NCI-H2196 treated with DMSO at 0.1 percent for 48 hours (cell line): ENCODE results near the gene CREB3L2.

ENCODE experiments used
- DNase-seq: peaks from one replicate; lab custom pipeline; 2025; ENCODE audit not compliant: unreplicated experiment; lab: John Stamatoyannopoulos, UW

Gene CREB3L2

DNA sequence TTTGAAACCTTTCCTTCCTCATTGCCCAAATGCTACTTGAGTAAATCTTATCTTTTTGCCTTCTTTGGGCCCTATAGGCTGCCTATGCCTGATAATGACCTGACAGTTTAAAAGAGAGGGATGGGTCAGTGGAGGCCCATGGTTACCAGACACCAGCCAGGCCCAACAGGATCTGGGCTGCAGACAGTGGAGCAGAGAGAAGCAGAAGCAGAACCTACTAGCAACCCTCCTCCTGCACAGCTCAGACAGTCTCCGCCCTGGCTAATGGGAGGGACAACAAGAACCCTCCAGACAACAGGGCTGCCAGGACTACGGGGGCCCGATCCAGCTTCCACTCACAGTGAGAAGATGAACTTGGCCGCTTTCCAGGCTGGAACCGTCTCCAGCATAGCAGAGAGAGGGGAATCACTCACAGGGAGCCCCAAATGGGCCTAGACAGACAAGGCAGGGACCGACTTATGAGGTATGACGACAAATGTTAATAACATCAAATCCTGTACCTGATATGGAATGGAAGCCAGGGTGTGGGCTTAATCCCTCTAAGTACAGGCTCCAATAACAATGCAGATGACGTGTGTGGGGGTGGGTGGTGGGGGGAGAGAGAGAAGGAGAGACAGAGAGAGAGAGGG lies 123.4 kb downstream of the CREB3L2 start:
- DNase-seq = no peak

DNA sequence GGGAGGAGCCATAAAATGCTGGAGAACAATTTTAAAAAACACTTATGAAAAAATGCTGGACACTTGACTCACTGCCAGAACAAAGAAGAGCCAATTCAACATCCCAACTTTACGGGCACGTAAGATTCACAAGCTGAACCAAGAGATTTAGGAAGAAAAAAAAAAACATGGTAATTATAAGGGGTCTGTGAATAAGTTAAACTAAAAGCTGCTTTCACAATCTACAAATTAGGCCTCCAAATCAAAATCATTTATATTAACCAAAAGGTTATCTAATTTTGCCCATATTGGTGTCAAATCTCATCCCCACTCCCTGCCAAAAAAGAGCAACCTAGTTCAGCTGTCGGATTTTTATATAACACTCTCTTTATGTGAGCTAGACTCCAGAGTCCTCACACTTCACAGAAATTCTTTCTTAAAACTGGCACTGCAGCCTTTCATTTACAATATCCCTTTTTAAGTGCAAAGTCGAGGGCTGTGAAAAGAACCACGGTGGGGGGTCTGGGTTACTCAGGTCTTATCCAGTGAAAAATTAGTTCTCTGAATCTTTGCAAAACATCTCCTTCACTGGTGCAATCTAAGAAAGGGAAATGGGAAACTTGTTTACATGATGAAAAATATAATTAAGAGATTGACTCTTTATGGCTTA lies 124.7 kb downstream of the CREB3L2 start:
- no peak for DNase-seq

GRCh38 chr7:137875746-137876145 lies 126.1 kb downstream of the CREB3L2 start:
- no peak for DNase-seq

GRCh38 chr7:137873979-137874777 lies 127.7 kb downstream of the CREB3L2 start:
- DNase-seq = no peak

GRCh38 chr7:137873524-137873923 lies 128.4 kb downstream of the CREB3L2 start:
- DNase-seq = no peak

DNA sequence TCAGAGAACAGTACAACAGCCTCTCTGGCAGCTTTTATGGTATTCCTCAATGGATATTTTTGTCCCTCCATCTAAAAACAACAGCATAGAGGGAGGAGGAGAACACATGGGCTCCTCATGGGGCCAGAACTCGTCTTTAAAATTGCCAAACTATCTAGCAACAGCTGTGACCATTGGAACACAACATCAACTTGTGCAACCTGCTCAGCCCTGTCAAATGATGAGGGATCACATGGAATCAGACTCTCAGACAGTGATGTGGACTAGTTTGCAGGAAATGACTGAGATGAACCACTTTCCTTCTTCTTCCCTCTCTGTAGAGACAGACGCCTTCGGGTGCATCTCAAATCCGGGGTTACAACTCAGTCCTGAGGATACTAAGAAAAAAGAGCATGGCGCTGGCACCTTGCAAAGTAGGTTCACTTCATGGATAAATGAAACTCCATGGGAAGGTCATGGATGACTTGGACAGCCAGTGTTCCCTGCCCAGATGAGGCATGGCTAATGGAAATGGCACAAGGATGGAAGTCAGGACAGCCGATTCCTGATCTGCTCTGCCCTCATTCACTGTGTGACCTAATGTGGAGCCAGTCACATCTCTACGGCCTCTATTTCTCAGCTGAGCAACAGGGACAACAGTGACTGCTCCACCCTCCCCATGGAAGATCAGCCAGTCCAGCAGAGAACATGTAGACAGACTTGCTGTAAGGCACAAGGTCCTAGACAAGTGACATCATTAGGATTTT lies 130.5 kb downstream of the CREB3L2 start:
- no peak for DNase-seq

DNA sequence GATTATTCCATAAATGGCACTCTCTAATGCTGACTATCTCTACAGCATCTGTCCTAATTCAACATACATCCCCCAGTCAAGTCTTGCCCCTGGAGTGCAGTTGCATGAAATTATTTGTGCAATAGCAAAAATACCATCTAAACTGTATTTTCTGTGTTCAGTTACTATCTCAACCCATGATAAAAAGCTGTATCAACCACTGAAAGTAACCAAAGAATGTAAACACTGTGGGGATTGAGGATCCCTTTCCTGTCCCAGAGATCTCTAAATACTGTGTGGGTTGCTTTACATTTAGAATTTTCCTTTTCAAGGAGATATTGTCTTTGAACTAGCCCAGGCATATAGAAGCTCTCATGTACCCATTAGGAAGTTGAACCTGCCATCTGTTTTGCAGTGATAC lies 131.2 kb downstream of the CREB3L2 start:
- DNase-seq = no peak

DNA sequence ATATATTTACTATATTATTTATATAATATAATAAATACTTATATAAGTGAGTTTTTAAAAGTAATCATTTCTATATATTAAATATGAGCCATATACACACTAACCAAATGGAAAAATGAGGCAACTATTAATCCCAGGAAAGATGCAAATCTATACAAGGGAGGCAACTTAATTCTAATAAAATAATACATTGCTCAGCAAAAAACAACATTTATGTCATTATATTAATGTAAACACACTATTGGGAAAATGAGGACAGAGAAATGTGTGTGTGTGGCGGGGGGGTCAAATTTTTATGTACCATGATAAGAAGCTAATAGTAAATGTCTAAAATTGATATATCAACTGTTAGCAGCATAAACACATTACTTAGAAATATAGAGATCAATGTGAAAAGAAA lies 131.8 kb downstream of the CREB3L2 start:
- no peak for DNase-seq

DNA sequence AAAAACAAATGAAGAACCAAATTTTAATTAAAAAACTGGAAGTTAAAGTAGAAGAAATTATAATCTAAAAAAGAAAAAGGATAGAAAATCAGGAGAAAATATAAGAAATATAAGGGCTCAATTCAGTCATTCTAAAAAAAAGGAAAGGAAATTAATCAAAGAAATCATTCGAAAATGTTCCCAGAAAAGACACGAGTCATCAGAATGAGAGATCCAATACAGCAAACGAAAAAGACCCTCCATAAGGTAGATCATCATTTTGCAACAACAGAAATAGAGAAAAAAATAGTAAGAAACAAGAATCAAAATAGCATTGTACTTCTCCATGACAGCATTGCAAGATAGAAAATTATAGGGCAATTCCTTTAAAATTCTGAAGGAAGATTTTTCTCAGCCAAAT lies 132.6 kb downstream of the CREB3L2 start:
- no peak for DNase-seq

DNA sequence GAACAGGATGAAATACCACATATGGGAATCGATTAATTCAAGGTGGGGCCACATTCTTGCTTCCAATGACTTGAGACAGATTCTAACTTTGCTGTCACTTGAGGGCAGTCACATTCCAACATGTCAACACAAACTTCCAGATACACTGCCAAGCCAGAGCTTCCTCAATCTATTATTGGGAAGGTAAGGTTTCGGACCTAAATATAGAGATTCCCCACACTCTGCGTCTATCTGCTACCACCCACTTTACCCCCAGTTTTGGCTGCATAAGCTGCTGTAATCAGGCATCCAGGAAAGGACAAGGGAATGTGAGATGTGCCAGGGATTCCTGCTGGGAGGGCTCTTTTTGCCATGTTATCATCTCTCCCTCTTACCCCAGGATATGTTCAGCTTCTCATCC lies 134.6 kb downstream of the CREB3L2 start:
- DNase-seq = no peak

DNA sequence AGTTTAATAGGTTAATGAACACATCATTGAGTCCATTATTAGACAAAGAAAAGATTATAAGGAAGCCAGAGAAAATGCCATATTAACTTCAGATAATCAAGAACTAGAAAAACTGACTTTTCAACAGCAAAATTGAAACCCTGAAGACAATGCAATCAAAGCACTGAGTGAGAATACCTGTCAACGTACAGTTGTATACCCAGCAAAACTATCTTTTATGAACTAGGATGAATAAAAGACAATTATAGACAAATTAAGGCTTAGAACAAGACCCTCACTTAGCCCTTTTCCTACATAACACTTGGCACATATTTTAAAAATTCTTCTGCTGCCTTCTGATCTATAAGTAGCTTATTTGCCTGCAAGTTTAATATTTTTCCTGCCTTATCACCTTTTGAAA lies 136.1 kb downstream of the CREB3L2 start:
- DNase-seq = no peak

GRCh38 chr7:137862964-137863363 lies 138.9 kb downstream of the CREB3L2 start:
- DNase-seq = no peak

GRCh38 chr7:137862358-137862757 lies 139.5 kb downstream of the CREB3L2 start:
- DNase-seq = no peak

- no peak for DNase-seq
Observed at GRCh38 chr7:137860542-137860941, 141.3 kb downstream of the CREB3L2 start.

DNA sequence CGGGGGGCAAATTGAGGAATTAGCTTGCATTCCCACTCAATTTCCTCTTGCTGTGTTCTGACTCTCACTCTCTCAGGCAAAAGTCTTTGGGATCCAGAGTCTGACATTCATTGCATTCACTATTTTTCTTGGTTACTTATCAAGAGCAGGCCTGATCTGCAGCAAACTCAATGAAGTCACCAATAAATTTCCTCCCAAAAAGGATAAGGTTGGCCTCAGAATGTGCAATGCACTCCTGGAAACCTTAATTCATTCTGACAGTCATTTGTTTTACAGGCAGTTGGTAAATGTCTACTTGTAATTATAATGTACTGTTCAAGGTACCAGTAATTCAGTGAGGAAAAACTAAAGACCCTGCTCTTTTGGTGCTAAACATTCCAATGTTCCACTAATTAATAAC lies 148.8 kb downstream of the CREB3L2 start:
- DNase-seq = no peak

GRCh38 chr7:137852108-137852507 lies 149.8 kb downstream of the CREB3L2 start:
- DNase-seq = no peak

DNA sequence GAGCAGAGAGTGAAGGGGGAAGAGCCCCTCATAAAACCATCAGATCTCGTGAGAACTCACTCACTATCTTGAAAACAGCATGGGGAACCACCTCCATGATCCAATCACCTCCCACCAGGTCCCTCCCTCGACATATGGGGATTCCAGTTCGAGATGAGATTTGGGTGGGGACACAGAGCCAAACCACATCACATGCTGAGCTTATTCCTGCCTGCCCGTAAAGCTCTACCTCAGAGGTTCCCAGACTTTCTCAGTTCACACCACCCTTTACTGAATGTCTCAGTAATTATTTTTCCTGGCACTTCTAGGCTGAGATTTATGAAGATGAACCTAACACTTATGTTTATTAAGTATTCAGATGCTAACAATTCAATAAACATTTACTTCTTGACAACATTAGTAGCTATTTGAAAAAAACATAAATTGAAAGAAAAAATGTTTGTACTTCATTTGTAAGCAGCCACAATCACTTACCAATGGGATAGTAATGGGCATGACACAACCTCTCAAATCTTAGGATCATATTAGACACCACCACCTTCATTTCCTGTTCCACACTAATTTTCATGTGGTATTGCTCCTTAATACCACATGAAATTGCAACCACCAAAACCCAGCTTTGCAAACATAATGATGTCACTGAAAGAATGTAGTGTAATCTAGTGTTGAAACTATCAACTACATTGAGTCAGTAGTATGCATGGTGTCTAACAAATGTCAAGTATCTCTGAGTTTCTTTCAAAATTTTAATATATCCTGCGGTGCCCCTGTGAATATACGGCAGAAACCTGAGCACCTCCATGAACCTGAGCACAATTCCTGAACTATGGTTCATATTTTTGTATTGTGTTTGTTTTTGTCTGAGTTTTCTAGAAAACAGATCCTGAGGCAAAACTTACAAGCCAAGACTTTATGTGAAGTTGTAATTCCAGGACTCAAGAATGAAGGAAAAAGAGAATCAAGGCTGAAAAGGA lies 150.6 kb downstream of the CREB3L2 start:
- DNase-seq = no peak

GRCh38 chr7:137850571-137850970 lies 151.3 kb downstream of the CREB3L2 start:
- DNase-seq = no peak

DNA sequence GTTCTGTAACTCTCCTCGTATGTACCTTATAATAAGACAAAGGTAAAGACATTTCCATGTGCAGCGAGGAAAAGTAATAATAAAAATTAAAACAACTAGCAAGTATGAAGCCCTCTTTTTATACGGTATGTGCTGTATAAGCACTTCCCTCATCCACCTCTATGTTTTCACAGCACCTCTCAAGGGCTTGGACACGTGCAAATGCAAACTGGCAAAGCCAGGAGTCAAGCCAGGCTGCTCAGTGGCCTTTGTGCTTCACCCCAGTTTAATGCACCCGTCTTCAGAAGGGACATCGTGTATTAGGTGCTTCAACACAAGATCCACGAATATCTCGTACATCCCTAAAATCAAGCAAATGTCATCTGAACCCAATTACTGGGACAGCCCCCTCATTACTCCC lies 153.8 kb downstream of the CREB3L2 start:
- DNase-seq = no peak

DNA sequence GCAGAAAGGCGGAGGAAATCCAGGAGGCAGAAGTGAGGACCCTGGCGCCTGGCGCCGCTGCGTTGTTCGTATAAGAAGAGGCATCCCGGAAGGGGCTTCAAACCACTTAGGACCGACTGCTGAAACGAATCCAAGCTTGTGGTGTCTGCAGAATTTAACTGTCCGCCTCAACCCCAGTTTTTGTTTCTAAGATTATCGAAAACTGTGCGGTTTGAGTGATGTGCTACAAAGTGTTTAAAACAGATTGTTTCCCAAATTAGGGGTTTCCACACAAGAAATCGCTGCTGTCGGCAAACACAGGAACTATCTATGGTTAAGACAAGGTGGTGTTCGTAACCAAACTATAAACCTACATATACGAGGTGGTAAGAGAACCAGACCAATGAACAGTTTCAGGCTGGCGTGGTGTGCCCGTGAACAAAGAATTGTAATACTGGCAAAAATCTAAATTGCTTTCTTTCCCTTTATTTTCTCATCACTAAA lies 154.3 kb downstream of the CREB3L2 start:
- no peak for DNase-seq
